NCI-H526 treated with DMSO at 0.1 percent for 48 hours (cell line): Measurements from ENCODE around the gene HTRA3.

Source experiments
- DNase-seq: peaks from one replicate; lab custom pipeline; 2025; lab: John Stamatoyannopoulos, UW

Gene HTRA3

GRCh38 chr4:8280158-8280875, 10.8 kb downstream of the HTRA3 start:
- no peak for DNase-seq

GRCh38 chr4:8280876-8281440, 11.4 kb downstream of the HTRA3 start:
- no peak for DNase-seq

- DNase-seq, result no peak
These were observed 12.1 kb downstream of the HTRA3 start for GRCh38 chr4:8281519-8282133.

GRCh38 chr4:8282134-8282641, 12.6 kb downstream of the HTRA3 start:
- no peak for DNase-seq

- no peak for DNase-seq
These were observed 13.2 kb downstream of the HTRA3 start for GRCh38 chr4:8282742-8283141.

GRCh38 chr4:8283161-8283560, 13.6 kb downstream of the HTRA3 start:
- no peak for DNase-seq

DNA sequence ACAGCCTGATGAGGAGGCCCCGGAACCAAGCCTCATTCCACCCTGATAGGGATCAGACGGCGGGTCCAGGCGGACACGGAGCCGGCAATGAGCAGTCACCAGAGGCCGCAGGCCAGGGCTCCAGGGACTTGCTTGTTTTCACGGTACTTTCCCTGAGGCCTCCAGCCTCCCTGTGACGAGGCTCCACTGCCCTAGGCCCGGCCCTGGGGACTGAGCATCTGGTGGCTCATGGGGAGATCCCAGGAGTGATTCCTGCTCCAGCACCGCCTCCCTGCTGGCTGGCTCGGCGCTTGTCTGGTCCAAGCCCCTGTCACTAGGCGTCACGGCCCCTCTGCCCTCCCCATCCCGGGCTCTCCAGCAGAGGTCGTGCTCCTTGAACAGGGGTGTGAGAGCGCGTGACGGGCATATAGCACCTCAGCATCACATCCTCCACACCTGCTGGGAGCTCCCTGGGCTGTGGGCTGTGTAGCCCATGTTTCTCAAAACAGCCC, 14.1 kb downstream of the HTRA3 start:
- no peak for DNase-seq

GRCh38 chr4:8284391-8284790, 14.8 kb downstream of the HTRA3 start:
- no peak for DNase-seq

DNA sequence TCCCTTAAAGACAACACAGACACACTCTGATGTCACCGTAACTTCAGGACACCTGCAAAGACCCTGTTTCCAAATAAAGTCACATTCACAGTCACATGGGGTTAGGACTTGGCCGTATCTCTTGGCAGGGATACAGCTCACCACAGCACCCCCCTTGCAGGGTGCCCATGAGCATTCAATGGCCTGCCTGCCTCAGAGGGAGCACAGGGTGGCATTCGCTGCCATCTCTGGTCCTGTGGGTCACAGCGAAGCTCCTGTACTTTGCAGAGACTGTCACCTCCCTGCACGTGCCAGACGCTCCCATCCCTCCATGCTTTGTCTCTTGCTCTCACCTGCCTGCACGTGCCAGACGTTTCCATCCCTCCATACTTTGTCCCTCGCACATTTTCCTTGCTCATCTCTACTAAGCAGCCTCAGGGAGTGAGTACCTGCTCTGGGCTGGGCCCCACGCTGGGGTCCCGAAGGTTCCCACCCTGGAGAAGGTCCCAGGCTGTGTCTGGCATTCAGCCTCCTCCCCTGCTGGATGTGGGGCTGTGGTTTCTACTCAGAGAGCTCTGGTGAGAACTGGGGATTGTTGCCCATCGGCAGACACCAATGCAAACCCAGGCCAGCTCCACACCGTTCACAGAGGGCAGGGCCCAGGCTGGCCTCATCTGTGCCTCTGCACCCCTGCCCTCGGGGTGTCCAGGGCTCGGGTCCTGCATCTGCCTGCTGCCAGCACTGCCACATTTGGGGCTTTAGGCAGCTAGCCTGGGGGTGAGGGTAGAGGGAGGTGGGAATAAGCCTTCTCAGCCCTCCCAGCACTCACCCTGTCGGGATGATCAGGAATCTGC, 15.8 kb downstream of the HTRA3 start:
- DNase-seq, result no peak

GRCh38 chr4:8285976-8286718, 16.6 kb downstream of the HTRA3 start:
- no peak for DNase-seq

GRCh38 chr4:8286719-8287342, 17.3 kb downstream of the HTRA3 start:
- no peak for DNase-seq

GRCh38 chr4:8287343-8288280, 18.1 kb downstream of the HTRA3 start:
- no peak for DNase-seq

DNA sequence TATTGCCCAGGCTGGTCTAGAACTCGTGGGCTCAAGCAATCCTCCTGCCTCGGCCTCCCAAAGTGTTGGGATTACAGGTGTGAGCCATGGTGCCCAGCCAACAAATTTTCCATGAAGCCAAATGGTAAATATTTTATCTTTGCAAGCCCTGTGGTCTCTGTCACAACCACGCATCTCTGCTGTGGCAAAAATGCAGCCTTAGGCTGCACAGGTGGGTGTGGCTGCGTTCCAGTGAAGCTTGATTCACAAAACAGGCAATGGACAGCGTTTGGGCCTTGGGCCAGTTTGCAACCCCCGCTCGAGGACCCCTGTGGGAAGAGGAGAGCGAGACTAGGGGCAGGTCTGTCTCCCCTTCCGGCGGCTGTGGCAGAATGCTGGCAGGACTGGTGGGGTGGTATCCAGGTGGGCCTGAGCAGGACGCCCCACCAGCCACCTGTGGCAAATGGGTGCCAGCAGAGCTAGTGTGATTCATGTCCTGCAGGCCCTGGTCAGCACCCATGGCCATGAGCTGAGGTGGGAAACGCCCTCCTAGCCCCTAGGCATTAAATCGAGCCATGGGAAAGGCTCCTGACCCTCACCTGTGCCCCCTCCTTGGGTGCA, 19.7 kb downstream of the HTRA3 start:
- no peak for DNase-seq

- no peak for DNase-seq
These were observed 20.6 kb downstream of the HTRA3 start for GRCh38 chr4:8289956-8290700.

- DNase-seq, result no peak
These were observed 21.1 kb downstream of the HTRA3 start for GRCh38 chr4:8290701-8290970.

DNA sequence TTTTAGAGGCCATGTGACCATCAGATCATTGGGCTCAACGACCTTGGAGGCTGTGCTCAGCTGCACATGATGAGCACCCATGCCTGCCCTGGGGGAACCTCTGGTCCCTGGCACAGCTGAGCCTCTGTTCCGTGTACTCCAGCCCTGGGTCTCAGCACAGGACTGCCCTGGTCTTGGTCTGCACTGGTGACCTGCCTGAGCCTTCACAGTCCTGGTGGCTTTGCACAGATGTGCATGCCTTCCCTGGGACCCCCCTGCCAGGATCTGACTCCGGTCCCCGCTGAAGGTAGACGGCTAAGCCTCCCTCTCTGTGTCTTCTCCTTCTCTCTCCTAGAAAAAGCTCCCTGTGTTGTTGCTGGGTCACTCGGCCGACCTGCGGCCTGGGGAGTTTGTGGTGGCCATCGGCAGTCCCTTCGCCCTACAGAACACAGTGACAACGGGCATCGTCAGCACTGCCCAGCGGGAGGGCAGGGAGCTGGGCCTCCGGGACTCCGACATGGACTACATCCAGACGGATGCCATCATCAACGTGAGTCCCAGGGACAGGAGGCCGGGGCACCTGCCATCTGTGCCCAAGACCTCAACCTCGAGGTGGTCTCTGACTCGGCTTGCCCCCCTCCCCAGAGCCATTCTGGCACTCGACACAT, 21.6 kb downstream of the HTRA3 start:
- no peak for DNase-seq

DNA sequence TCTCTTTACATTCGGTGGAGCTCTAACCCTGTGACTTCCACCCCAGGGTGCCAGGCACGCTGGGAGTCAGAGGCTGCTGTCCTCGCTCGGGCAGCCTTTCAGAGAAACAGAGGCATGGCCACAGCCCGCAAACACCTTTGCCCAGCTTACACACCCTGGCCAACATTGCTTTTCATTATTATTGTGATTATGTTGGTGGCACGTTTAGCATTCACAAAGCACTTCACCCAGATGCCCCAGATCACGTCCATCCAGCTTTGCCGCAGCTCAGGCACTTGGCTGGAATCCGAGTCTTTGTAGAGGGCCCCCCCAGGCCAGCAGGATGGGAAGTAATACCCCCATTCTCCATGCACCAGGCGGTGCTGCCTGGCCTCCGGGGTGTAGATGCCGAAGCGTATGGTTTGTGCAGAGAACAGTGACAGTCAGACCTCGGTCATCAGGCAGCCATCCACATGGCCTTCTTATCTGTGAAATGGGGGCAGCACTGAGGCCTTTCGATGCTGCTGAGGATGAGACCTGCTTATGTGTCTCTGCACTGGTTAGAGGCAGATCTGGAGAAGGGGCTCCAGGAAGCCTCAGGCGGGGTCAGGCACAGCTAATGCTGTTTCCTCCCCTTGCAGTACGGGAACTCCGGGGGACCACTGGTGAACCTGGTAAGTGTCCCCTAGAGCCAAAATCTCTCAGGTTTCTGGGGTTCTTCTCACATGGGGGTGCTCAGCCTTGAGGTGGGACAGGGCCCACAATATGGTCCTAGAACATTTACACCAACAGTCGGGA, 22.3 kb downstream of the HTRA3 start:
- no peak for DNase-seq
